AG10803 (cell line): ENCODE data around the gene EIF2B4.

Experiments
- DNase-seq: peaks from one replicate; pipeline ENCODE4 v3.0.0; 2010; ENCODE audit warnings: low read depth
- H3K4me3 ChIP-seq: 2 replicates; pipeline ENCODE4 v1.5.1; 2011; ENCODE audit warnings: mild to moderate bottlenecking, low read length, control low read depth
- CTCF ChIP-seq: conservative IDR thresholded peaks from 2 replicates; pipeline ENCODE4 v1.5.1; 2011; ENCODE audit warnings: mild to moderate bottlenecking, low read length, control low read depth, inconsistent platforms

Gene EIF2B4

GRCh38 chr2:27314709-27315108 is 55.4 kb downstream of the EIF2B4 start:
- no peak overlapping the region for H3K4me3 ChIP-seq
- no peak for DNase-seq
- TF ChIP-seq CTCF: no peak
